GM12878 (cell line): ENCODE data around the gene CAMK2N2. TPM values are rescaled to one million over a fixed set of nuclear protein-coding genes. Genes with fewer than 3 reads are reported as not detected.
A peak's percentile ranks its signal among the peaks of the same experiment; 100 is the strongest.

Source experiments
- FOXK2 ChIP-seq: fragments of 450-650 bp; IDR thresholded peaks from 2 replicates; pipeline ENCODE4 v1.6.1; 2017; ENCODE audit warnings: mild to moderate bottlenecking, moderate library complexity
- SIX5 ChIP-seq: IDR thresholded peaks from 2 replicates; pipeline ENCODE4 v1.6.1; 2011; ENCODE audit warnings: mild to moderate bottlenecking, low read depth, low read length, moderate library complexity; ENCODE audit not compliant: severe bottlenecking
- SMAD1 ChIP-seq: fragments of 450-650 bp; IDR thresholded peaks from 2 replicates; pipeline ENCODE4 v1.6.1; 2018; ENCODE audit warnings: mild to moderate bottlenecking, low read depth; ENCODE audit not compliant: partially characterized antibody
- SMARCA5 ChIP-seq: fragments of 450-650 bp; IDR thresholded peaks from 2 replicates; pipeline ENCODE4 v1.6.1; 2017; ENCODE audit warnings: mild to moderate bottlenecking
- SREBF2 ChIP-seq: IDR thresholded peaks from 2 replicates; pipeline ENCODE4 v1.6.1; 2012; ENCODE audit warnings: mild to moderate bottlenecking, low read length
- SRF ChIP-seq, 2 experiments: IDR thresholded peaks; 2 replicates each; pipeline ENCODE4 v1.6.1; 2011; ENCODE audit warnings: low read depth in 2 of 2, low read length in 2 of 2, mild to moderate bottlenecking in 1 of 2, moderate library complexity in 1 of 2
- STAT3 ChIP-seq: IDR thresholded peaks from 2 replicates; pipeline ENCODE4 v1.6.1; 2011; ENCODE audit warnings: low read depth, low read length, improper control_type of control experiment
- YBX1 ChIP-seq: fragments of 450-650 bp; IDR thresholded peaks from 2 replicates; pipeline ENCODE4 v1.6.1; 2016; ENCODE audit warnings: antibody characterized with exemption
- YY1 ChIP-seq: IDR thresholded peaks from 2 replicates; pipeline ENCODE4 v1.6.1; 2011; ENCODE audit warnings: low read depth, mild to moderate bottlenecking, low read length
- ZNF622 ChIP-seq: fragments of 450-650 bp; IDR thresholded peaks from 2 replicates; pipeline ENCODE4 v1.6.1; 2017; ENCODE audit warnings: mild to moderate bottlenecking, inconsistent platforms
- polyA plus RNA-seq, 11 experiments: library from polyadenylated mRNA; depleted of rRNA in 4 of 11; unstranded in 6 of 11; stranded (reverse) in 5 of 11; fragments of >200 nt; fragmentation: Nextera tagmentation in 4 of 11; fragmentation: Illumina TruSeq in 1 of 11; extraction: Ambion mirVana in 4 of 11; extraction: Trizol in 1 of 11; gene quantifications; 1 replicate in 1 of 11; 2 replicates in 10 of 11; pipeline versions ENCODE4 v1.2.1 to v1.2.3, GENCODE V29; 2011 to 2016; ENCODE audit warnings: inconsistent platforms in 2 of 11, missing spikeins in 2 of 11, low read depth in 1 of 11
- total RNA-seq, 4 experiments: library from RNA; depleted of rRNA in 3 of 4; stranded (reverse); fragments of >200 nt in 3 of 4; fragmentation: Illumina TruSeq in 1 of 4; extraction: Trizol in 1 of 4; gene quantifications; 2 replicates each; pipeline versions ENCODE4 v1.2.1 to v1.2.3, GENCODE V29; 2013 to 2021
- TF ChIP-seq, protein P1 (sequence below): fragments of 450-650 bp; formaldehyde crosslinking; IDR thresholded peaks from 2 replicates; pipeline ENCODE4 v1.5.0; 2022; ENCODE audit warnings: mild to moderate bottlenecking, missing genetic modification characterization
- TF ChIP-seq, protein P2 (sequence below), 3 experiments: IDR thresholded peaks in 2 of 3; conservative IDR thresholded peaks in 1 of 3; 2 replicates each; pipeline ENCODE4 v1.5.1; 2011; ENCODE audit warnings: low read depth in 3 of 3, low read length in 3 of 3, mild to moderate bottlenecking in 3 of 3, control low read depth in 2 of 3, moderate library complexity in 2 of 3, inconsistent platforms in 1 of 3, mixed read lengths in 1 of 3; ENCODE audit not compliant: control insufficient read depth in 2 of 3, insufficient read depth in 1 of 3; ENCODE audit errors: extremely low read depth in 1 of 3
- TF ChIP-seq, protein P3 (sequence below): IDR thresholded peaks from 2 replicates; pipeline ENCODE4 v1.6.1; 2011; ENCODE audit warnings: borderline replicate concordance, low read depth, mild to moderate bottlenecking, moderate library complexity, low read length; ENCODE audit not compliant: insufficient read depth, poor library complexity, severe bottlenecking
- TF ChIP-seq, protein P4 (sequence below): IDR thresholded peaks from 2 replicates; pipeline ENCODE4 v1.6.1; 2012; ENCODE audit warnings: low read depth, low read length, improper control_type of control experiment
- TF ChIP-seq, protein P5 (sequence below): IDR thresholded peaks from 2 replicates; pipeline ENCODE4 v1.6.1; 2012; ENCODE audit warnings: low read length, inconsistent platforms
- TF ChIP-seq, protein P6 (sequence below): IDR thresholded peaks from 2 replicates; pipeline ENCODE4 v1.6.1; 2012; ENCODE audit warnings: mild to moderate bottlenecking, low read depth, low read length

CAMK2N2 gene
- total and polyA plus RNA-seq, 10 of the 15 experiments (the other 5 are each of a cell fraction or from before 2014, with no cell fraction given), result 0.06 to 1.4 (median 0.45) TPM; not detected in 1

DNA sequence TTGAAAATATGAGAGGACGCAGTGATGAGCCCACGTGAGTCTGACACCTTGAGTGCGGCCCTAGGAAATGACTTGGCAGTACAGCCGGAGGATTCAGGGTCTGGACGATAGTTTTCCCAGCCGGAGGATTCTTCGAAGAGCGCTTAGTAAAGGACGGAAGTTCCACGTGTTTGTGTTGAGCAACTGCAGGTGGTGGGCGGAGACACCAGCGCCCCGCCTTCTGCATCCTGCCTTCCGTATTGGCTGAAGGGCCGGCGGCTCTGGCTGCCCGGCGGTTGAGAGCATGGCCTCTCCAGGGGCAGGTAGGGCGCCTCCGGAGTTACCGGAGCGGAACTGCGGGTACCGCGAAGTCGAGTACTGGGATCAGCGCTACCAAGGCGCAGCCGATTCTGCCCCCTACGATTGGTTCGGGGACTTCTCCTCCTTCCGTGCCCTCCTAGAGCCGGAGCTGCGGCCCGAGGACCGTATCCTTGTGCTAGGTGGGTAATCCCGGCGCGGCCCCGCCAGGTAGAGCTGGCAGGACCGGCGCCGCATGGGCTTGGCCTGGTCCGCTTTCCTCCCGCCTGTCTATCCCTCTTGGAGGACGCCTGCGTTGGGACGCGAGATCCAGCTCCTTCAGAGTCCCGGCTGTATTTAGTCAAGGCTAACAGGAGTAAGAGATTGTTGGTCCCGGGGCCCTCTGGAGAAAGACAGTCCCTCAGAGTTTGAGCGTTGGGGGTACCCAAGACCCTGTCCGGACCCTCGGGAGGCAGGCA is 11.8 kb downstream of the CAMK2N2 start, which contains the start of gene EEF1AKMT4 (continued):
- TF ChIP-seq, protein P1, sequence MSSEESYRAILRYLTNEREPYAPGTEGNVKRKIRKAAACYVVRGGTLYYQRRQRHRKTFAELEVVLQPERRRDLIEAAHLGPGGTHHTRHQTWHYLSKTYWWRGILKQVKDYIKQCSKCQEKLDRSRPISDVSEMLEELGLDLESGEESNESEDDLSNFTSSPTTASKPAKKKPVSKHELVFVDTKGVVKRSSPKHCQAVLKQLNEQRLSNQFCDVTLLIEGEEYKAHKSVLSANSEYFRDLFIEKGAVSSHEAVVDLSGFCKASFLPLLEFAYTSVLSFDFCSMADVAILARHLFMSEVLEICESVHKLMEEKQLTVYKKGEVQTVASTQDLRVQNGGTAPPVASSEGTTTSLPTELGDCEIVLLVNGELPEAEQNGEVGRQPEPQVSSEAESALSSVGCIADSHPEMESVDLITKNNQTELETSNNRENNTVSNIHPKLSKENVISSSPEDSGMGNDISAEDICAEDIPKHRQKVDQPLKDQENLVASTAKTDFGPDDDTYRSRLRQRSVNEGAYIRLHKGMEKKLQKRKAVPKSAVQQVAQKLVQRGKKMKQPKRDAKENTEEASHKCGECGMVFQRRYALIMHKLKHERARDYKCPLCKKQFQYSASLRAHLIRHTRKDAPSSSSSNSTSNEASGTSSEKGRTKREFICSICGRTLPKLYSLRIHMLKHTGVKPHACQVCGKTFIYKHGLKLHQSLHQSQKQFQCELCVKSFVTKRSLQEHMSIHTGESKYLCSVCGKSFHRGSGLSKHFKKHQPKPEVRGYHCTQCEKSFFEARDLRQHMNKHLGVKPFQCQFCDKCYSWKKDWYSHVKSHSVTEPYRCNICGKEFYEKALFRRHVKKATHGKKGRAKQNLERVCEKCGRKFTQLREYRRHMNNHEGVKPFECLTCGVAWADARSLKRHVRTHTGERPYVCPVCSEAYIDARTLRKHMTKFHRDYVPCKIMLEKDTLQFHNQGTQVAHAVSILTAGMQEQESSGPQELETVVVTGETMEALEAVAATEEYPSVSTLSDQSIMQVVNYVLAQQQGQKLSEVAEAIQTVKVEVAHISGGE (CRISPR knock-in tag), result peak; percentile 88
- TF ChIP-seq, protein P2, sequence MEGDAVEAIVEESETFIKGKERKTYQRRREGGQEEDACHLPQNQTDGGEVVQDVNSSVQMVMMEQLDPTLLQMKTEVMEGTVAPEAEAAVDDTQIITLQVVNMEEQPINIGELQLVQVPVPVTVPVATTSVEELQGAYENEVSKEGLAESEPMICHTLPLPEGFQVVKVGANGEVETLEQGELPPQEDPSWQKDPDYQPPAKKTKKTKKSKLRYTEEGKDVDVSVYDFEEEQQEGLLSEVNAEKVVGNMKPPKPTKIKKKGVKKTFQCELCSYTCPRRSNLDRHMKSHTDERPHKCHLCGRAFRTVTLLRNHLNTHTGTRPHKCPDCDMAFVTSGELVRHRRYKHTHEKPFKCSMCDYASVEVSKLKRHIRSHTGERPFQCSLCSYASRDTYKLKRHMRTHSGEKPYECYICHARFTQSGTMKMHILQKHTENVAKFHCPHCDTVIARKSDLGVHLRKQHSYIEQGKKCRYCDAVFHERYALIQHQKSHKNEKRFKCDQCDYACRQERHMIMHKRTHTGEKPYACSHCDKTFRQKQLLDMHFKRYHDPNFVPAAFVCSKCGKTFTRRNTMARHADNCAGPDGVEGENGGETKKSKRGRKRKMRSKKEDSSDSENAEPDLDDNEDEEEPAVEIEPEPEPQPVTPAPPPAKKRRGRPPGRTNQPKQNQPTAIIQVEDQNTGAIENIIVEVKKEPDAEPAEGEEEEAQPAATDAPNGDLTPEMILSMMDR (IDR thresholded peaks at IDR 0.05 in 2 of 3, conservative IDR thresholded peaks at IDR 0.05 in 1 of 3; ENCODE audit: control insufficient read depth in 2 of 3, extremely low read depth in 1 of 3, insufficient read depth in 1 of 3, low read depth in 3 of 3, low read length in 3 of 3), result peak; percentile 22 to 26 (median 23); a peak in 4 of 6 replicates
- TF ChIP-seq STAT3 (no peak), SIX5 (peak; percentile 18), SREBF2 (no peak), ZNF622 (no peak), SRF (IDR thresholded peaks at IDR 0.05; ENCODE audit: low read depth in 2 of 2, low read length in 2 of 2) (0 out of 4 replicates have a peak, but pooled peaks of 1 of the 2 experiments have one; percentile 33), SMAD1 (no peak), SMARCA5 (no peak), YBX1 (no peak), FOXK2 (peak; percentile 87), YY1 (peak; percentile 89)
- TF ChIP-seq, protein P3, sequence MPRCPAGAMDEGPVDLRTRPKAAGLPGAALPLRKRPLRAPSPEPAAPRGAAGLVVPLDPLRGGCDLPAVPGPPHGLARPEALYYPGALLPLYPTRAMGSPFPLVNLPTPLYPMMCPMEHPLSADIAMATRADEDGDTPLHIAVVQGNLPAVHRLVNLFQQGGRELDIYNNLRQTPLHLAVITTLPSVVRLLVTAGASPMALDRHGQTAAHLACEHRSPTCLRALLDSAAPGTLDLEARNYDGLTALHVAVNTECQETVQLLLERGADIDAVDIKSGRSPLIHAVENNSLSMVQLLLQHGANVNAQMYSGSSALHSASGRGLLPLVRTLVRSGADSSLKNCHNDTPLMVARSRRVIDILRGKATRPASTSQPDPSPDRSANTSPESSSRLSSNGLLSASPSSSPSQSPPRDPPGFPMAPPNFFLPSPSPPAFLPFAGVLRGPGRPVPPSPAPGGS, result no peak
- TF ChIP-seq, protein P4, sequence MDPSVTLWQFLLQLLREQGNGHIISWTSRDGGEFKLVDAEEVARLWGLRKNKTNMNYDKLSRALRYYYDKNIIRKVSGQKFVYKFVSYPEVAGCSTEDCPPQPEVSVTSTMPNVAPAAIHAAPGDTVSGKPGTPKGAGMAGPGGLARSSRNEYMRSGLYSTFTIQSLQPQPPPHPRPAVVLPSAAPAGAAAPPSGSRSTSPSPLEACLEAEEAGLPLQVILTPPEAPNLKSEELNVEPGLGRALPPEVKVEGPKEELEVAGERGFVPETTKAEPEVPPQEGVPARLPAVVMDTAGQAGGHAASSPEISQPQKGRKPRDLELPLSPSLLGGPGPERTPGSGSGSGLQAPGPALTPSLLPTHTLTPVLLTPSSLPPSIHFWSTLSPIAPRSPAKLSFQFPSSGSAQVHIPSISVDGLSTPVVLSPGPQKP, result peak; percentile 16; the same call in 1 of the 2 replicates
- TF ChIP-seq, protein P5, sequence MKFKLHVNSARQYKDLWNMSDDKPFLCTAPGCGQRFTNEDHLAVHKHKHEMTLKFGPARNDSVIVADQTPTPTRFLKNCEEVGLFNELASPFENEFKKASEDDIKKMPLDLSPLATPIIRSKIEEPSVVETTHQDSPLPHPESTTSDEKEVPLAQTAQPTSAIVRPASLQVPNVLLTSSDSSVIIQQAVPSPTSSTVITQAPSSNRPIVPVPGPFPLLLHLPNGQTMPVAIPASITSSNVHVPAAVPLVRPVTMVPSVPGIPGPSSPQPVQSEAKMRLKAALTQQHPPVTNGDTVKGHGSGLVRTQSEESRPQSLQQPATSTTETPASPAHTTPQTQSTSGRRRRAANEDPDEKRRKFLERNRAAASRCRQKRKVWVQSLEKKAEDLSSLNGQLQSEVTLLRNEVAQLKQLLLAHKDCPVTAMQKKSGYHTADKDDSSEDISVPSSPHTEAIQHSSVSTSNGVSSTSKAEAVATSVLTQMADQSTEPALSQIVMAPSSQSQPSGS, result no peak
- TF ChIP-seq, protein P6, sequence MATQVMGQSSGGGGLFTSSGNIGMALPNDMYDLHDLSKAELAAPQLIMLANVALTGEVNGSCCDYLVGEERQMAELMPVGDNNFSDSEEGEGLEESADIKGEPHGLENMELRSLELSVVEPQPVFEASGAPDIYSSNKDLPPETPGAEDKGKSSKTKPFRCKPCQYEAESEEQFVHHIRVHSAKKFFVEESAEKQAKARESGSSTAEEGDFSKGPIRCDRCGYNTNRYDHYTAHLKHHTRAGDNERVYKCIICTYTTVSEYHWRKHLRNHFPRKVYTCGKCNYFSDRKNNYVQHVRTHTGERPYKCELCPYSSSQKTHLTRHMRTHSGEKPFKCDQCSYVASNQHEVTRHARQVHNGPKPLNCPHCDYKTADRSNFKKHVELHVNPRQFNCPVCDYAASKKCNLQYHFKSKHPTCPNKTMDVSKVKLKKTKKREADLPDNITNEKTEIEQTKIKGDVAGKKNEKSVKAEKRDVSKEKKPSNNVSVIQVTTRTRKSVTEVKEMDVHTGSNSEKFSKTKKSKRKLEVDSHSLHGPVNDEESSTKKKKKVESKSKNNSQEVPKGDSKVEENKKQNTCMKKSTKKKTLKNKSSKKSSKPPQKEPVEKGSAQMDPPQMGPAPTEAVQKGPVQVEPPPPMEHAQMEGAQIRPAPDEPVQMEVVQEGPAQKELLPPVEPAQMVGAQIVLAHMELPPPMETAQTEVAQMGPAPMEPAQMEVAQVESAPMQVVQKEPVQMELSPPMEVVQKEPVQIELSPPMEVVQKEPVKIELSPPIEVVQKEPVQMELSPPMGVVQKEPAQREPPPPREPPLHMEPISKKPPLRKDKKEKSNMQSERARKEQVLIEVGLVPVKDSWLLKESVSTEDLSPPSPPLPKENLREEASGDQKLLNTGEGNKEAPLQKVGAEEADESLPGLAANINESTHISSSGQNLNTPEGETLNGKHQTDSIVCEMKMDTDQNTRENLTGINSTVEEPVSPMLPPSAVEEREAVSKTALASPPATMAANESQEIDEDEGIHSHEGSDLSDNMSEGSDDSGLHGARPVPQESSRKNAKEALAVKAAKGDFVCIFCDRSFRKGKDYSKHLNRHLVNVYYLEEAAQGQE, result no peak
